HCT116 (cell line): ENCODE results near the gene SDK2.

Experiments
- CTCF ChIP-seq, 3 experiments: fragments of 200-600 bp in 1 of 3; sonication (generic) in 1 of 3; IDR thresholded peaks in 2 of 3; conservative IDR thresholded peaks in 1 of 3; 2 replicates each; pipeline ENCODE4 v1.5.1; 2012 to 2017; ENCODE audit warnings: low read depth in 2 of 3, low read length in 2 of 3, antibody characterized with exemption in 1 of 3, borderline replicate concordance in 1 of 3, control low read depth in 1 of 3, mild to moderate bottlenecking in 1 of 3, mixed read lengths in 1 of 3, mixed run types in 1 of 3, moderate library complexity in 1 of 3; ENCODE audit not compliant: insufficient read depth in 1 of 3
- POLR2A ChIP-seq: IDR thresholded peaks from 2 replicates; pipeline ENCODE4 v1.7.0; 2011; ENCODE audit warnings: borderline replicate concordance; ENCODE audit not compliant: insufficient read depth, insufficient read length; ENCODE audit errors: extremely low read depth
- YY1 ChIP-seq: IDR thresholded peaks from 2 replicates; pipeline ENCODE4 v1.6.1; 2011; ENCODE audit warnings: low read length, low read depth, moderate library complexity, mild to moderate bottlenecking; ENCODE audit not compliant: insufficient replicate concordance; ENCODE audit errors: extremely low read depth

- TF ChIP-seq POLR2A (no peak), CTCF (IDR thresholded peaks at IDR 0.05 in 2 of 3, conservative IDR thresholded peaks at IDR 0.05 in 1 of 3; ENCODE audit: borderline replicate concordance in 1 of 3, insufficient read depth in 1 of 3, low read depth in 2 of 3, low read length in 2 of 3) (no peak), YY1 (no peak)
Measured at GRCh38 chr17:73437826-73438225, 206.4 kb downstream of the SDK2 start.
